PFSK-1 (cell line): ENCODE results near the gene PLEKHO1.

Source experiments
- SIN3A ChIP-seq: IDR thresholded peaks from 2 replicates; pipeline ENCODE4 v1.6.1; 2012; ENCODE audit warnings: mild to moderate bottlenecking, low read length, moderate library complexity, borderline replicate concordance; ENCODE audit not compliant: insufficient read depth
- TAF1 ChIP-seq: IDR thresholded peaks from 2 replicates; pipeline ENCODE4 v1.6.1; 2012; ENCODE audit warnings: low read length, control low read depth, borderline replicate concordance; ENCODE audit not compliant: insufficient read depth

- TF ChIP-seq SIN3A, result no peak
- TF ChIP-seq TAF1, result no peak
These were observed 28.8 kb downstream of the PLEKHO1 start for GRCh38 chr1:150178548-150178947.
